Stimulated activated CD8-positive, alpha-beta memory T cell treated with anti-CD3 and anti-CD28 coated beads, Interleukin-2, amount 100 ng/mL, for 48 hours (primary cell): Measurements from ENCODE around the gene STK31.
"Not testable (repeated sequence)": the region's sequence is repeated elsewhere in the genome, so short reads cannot be mapped to it uniquely, and the experiment has no call there.

Experiments
- DNase-seq, 2 donors: peaks; one replicate each; pipeline ENCODE4 v3.0.0-alpha.2; 2020; ENCODE audit warnings: low read depth in 2 of 2

The STK31 gene

GRCh38 chr7:23713285-23714149, 3.5 kb downstream of the STK31 start:
- DNase-seq = no peak

- DNase-seq = no peak
Measured at GRCh38 chr7:23714150-23714464, 4.1 kb downstream of the STK31 start.

- no peak for DNase-seq
Measured at GRCh38 chr7:23714579-23714978, 4.6 kb downstream of the STK31 start.

- no peak for DNase-seq
Measured at GRCh38 chr7:23715099-23715498, 5.1 kb downstream of the STK31 start.

GRCh38 chr7:23717788-23718187, 7.8 kb downstream of the STK31 start:
- no peak for DNase-seq

- DNase-seq = no peak
Measured at GRCh38 chr7:23721456-23721855, 11.4 kb downstream of the STK31 start.

GRCh38 chr7:23722587-23723216, 12.7 kb downstream of the STK31 start:
- DNase-seq = not testable (repeated sequence)

GRCh38 chr7:23724113-23724512, 14.1 kb downstream of the STK31 start:
- DNase-seq = not testable (repeated sequence)

GRCh38 chr7:23742051-23742450, 32.0 kb downstream of the STK31 start:
- no peak for DNase-seq

- DNase-seq = no peak
Measured at GRCh38 chr7:23743226-23743625, 33.2 kb downstream of the STK31 start.

- no peak for DNase-seq
Measured at GRCh38 chr7:23746629-23747028, 36.6 kb downstream of the STK31 start.

GRCh38 chr7:23751852-23752251, 41.8 kb downstream of the STK31 start:
- DNase-seq = no peak

- not testable (repeated sequence) for DNase-seq
Measured at GRCh38 chr7:23758839-23759238, 48.8 kb downstream of the STK31 start.

- no peak for DNase-seq
Measured at GRCh38 chr7:23759671-23760391, 49.8 kb downstream of the STK31 start.

- DNase-seq = no peak
Measured at GRCh38 chr7:23765943-23766342, 55.9 kb downstream of the STK31 start.

GRCh38 chr7:23767514-23767913, 57.5 kb downstream of the STK31 start:
- DNase-seq = no peak

- no peak for DNase-seq
Measured at GRCh38 chr7:23768022-23768421, 58.0 kb downstream of the STK31 start.

GRCh38 chr7:23779185-23779800, 69.3 kb downstream of the STK31 start:
- DNase-seq = not testable (repeated sequence)

- no peak for DNase-seq
Measured at GRCh38 chr7:23783115-23783514, 73.1 kb downstream of the STK31 start.

- no peak for DNase-seq
Measured at GRCh38 chr7:23787272-23787671, 77.3 kb downstream of the STK31 start.

GRCh38 chr7:23788843-23789242, 78.8 kb downstream of the STK31 start:
- no peak for DNase-seq

GRCh38 chr7:23791721-23792120, 81.7 kb downstream of the STK31 start:
- no peak for DNase-seq
